Colonic mucosa (tissue), 4 donors: ENCODE results near the gene WBP2. TPM values are rescaled to one million over a fixed set of nuclear protein-coding genes. Genes with fewer than 3 reads are reported as not detected.
"Not testable (repeated sequence)": the region's sequence is repeated elsewhere in the genome, so short reads cannot be mapped to it uniquely, and the experiment has no call there.

Source experiments
- DNase-seq: peaks from one replicate; pipeline ENCODE4 v3.0.0-alpha.2; 2020
- H3K27ac ChIP-seq: fragments of 200-600 bp; one replicate; pipeline ENCODE4 v1.8.0; 2021
- H3K27me3 ChIP-seq: fragments of 200-600 bp; one replicate; pipeline ENCODE4 v1.8.0; 2021
- H3K36me3 ChIP-seq: fragments of 200-600 bp; one replicate; pipeline ENCODE4 v1.8.0; 2021
- H3K4me1 ChIP-seq: fragments of 200-600 bp; one replicate; pipeline ENCODE4 v1.8.0; 2021; ENCODE audit warnings: mild to moderate bottlenecking
- H3K4me3 ChIP-seq: fragments of 200-600 bp; one replicate; pipeline ENCODE4 v1.8.0; 2021
- H3K9ac ChIP-seq, 2 donors: one replicate each; pipeline ENCODE4 v1.7.0; 2013; ENCODE audit warnings: control low read depth in 2 of 2, low read depth in 2 of 2, low read length in 2 of 2
- H3K9me3 ChIP-seq: fragments of 200-600 bp; one replicate; pipeline ENCODE4 v1.8.0; 2021
- intact Hi-C: fragments of 100-400 bp; cut with DNase I; formaldehyde crosslinking; loops from one replicate; pipeline ENCODE4 v1.14.1; 2022
- total RNA-seq, 2 donors: library from RNA; stranded (reverse); fragmentation: NEBNext Ultra II Directional in 1 of 2; extraction: Animal tissue kit (Norgen Biotek cat#: 25700) in 1 of 2; gene quantifications; one replicate each; pipeline ENCODE4 v1.2.1, GENCODE V29; 2021
- TF ChIP-seq, protein P1 (sequence below): fragments of 200-600 bp; IDR thresholded peaks from one replicate; pipeline ENCODE4 v1.8.0; 2022; ENCODE audit warnings: antibody characterized with exemption, mild to moderate bottlenecking
- donor health status: healthy.
- donor health status: DM: no; HTN: no; CAD: no.
- donor health status: DM: no; HTN: no; CAD: no.

The WBP2 gene
- total RNA-seq, 2 donors from 2014 or later: 69.8 to 102 TPM

DNA sequence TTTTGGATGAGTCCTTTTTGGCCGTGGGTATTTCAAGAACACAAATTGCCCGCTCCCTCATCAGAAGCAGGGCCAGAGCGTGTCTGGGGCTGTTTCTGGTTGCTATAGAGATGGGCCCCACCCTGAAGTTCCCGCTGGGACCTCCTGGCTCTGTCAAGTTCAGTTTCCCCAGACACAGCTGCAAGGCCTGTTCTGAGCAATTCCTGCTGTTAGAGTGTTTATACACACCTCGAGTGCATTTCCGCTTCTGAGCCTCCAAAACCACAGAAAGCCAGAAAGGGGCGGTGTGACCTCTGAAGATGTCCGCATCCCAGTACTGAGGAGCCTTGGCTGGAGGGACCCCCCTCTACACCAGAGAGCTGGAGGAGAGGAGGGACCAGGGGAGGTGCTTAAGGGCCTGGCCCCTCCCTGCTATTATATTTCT, 9.3 kb upstream of the WBP2 start:
- Histone ChIP-seq H3K27ac (peak overlapping the region; percentile 42), H3K36me3 (no peaks in the 10 kb centered on the region), H3K9ac (peak overlapping the region; percentile 14 to 40), H3K27me3 (no peaks in the 10 kb centered on the region), H3K4me1 (peaks cover 3% of the 10 kb centered on the region), H3K9me3 (no peaks in the 10 kb centered on the region), H3K4me3 (no peak overlapping the region)
- TF ChIP-seq, protein P1, sequence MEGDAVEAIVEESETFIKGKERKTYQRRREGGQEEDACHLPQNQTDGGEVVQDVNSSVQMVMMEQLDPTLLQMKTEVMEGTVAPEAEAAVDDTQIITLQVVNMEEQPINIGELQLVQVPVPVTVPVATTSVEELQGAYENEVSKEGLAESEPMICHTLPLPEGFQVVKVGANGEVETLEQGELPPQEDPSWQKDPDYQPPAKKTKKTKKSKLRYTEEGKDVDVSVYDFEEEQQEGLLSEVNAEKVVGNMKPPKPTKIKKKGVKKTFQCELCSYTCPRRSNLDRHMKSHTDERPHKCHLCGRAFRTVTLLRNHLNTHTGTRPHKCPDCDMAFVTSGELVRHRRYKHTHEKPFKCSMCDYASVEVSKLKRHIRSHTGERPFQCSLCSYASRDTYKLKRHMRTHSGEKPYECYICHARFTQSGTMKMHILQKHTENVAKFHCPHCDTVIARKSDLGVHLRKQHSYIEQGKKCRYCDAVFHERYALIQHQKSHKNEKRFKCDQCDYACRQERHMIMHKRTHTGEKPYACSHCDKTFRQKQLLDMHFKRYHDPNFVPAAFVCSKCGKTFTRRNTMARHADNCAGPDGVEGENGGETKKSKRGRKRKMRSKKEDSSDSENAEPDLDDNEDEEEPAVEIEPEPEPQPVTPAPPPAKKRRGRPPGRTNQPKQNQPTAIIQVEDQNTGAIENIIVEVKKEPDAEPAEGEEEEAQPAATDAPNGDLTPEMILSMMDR: no peak
- intact Hi-C loops: no loop called here
- DNase-seq: peak; percentile 58

DNA sequence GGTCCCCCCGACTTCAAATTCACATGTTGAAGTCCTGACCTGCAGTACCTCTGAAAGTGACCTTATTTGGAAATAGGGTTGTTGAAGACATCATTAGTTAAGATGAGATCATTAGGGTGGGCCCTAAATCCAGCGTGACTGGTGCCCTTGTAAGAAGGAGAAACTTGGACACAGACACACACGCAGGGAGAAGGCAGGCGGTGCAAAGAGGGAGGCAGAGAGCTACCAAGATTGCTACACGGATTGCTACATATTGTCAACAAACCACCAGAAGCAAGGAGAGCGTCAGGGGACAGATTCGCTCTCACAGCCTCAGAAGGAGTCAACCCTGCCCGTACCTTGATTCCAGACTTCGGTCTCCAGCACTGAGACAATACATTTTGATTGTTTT, 6.8 kb upstream of the WBP2 start:
- Histone ChIP-seq H3K9ac (no peak overlapping the region), H3K36me3 (no peaks in the 10 kb centered on the region), H3K27ac (no peak overlapping the region), H3K9me3 (no peaks in the 10 kb centered on the region), H3K4me3 (no peak overlapping the region), H3K4me1 (no peaks in the 10 kb centered on the region), H3K27me3 (no peaks in the 10 kb centered on the region)
- DNase-seq: no peak
- TF ChIP-seq, protein P1: no peak
- intact Hi-C loops: no loop called here

DNA sequence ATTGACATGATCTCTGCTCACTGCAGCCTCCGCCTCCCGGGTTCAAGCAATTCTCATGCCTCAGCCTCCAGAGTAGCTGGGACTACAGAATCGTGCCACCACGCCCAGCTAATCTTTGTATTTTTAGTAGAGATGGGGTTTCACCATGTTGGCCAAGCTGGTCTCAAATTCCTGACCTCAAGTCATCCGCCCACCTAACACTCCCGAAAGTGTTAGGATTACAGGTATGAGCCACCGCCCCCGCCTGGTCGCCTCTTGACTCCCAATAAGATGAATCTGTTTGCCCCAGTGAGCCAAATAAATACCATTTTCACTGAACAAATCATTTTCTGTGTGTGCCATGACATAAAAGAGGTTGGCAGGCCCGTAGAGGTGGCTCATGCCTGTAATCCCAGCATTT, 4.2 kb upstream of the WBP2 start:
- H3K36me3 ChIP-seq, H3K4me1 ChIP-seq, DNase-seq, H3K9me3 ChIP-seq, H3K27ac ChIP-seq, intact Hi-C loops, H3K4me3 ChIP-seq, H3K27me3 ChIP-seq, H3K9ac ChIP-seq: not testable (repeated sequence)

DNA sequence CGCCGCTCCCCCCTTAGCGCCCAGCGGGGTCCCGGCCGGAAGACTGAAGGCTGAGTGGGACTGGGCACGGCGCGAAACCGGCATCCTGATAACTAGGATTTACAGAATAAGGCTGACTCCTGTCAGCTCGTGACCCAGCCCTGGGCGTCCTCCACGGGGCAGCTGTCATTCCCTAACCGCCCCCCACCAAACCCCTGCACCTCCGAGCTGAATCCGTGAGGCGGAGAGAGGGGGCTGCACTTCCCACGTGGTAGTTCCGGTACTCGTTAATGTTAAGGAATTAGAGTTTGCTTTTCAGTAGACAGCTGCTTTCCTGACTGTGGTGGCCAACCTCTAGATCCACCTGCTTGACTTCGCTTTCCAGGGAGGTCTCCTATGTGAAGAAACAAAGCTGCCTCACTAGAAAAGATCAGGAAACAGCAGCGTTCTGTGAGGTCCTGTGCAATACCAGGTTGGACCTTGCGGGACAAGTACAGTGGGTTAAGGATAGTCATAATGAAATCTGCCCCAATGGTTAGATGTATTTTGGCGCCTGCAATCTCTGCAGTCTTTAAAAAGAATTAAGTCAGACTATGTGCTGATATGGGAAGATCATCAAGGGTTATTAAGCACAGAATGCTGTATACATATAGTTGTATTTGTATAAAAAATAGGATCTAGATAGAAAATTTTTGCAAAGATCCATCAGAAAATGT, 1.1 kb upstream of the WBP2 start:
- no peaks in the 10 kb centered on the region for H3K27me3 ChIP-seq
- peaks cover 3% of the 10 kb centered on the region for H3K36me3 ChIP-seq
- peak overlapping the region; percentile 66 for H3K4me3 ChIP-seq
- intact Hi-C loops: no loop called here
- DNase-seq: no peak
- peak overlapping the region; percentile 97 to 98 for H3K9ac ChIP-seq
- peak overlapping the region; percentile 90 for H3K27ac ChIP-seq
- H3K4me1 ChIP-seq: peaks cover 16% of the 10 kb centered on the region
- H3K9me3 ChIP-seq: no peaks in the 10 kb centered on the region
- TF ChIP-seq, protein P1: no peak

DNA sequence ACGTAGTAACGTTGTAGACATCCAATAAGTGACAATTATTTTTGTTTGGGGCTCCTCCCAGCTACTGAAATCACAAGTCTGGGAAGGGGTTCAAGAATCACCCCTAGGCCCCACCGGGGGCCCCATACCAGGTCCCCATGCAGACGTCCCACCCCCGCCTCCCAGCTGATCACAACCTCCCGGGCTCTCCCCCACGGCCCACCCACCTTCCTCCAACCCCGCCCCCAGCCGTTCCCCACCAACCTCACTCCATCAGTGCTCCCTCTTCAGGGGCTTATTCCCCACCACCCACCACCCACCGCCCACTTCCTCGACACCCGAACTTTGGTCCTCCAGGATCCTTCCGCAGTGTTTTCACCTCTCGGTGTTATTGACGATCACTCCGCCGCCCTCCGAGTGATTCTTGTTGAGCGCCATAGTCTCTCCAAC, 240 bp downstream of the WBP2 start:
- no peaks in the 10 kb centered on the region for H3K9me3 ChIP-seq
- TF ChIP-seq, protein P1: no peak
- DNase-seq: no peak
- peak overlapping the region; percentile 52 for H3K4me3 ChIP-seq
- peak overlapping the region; percentile 50 to 97 for H3K9ac ChIP-seq
- intact Hi-C loops: no loop called here
- peak overlapping the region; percentile 84 for H3K27ac ChIP-seq
- peaks cover 12% of the 10 kb centered on the region for H3K36me3 ChIP-seq
- no peaks in the 10 kb centered on the region for H3K27me3 ChIP-seq
- peaks cover 16% of the 10 kb centered on the region for H3K4me1 ChIP-seq

DNA sequence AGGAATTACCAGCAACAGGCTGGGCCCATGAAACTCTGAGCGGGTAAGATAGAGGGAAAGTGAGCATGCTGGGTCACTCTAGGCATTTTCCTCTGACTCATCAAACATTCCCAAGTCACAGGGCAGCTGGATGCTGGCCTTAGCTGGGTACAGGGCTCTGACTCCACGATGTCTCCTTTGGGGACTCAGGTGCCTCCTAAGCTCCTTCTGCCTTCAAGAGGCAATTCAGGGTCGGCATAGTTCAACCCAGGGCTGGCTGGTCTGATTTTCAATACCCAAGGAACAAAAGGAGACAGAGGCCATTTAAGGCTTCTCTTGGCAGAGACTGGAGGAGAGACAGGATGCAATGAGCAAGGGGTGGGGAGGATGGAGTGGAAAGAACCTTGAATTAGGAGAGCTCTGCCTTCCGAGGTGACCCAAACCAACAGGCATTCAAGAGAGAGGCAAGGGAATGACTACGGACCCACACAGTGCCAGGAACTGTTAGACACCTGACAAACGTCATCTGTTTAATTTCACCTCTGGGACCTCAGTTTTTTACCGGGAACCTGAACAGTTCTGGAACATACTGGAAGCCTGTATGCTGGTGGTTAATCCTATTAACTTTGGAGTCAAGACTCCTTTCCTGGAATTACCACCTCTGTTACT, 910 bp downstream of the WBP2 start:
- TF ChIP-seq, protein P1: no peak
- peaks cover 18% of the 10 kb centered on the region for H3K36me3 ChIP-seq
- H3K4me3 ChIP-seq: peak overlapping the region; percentile 52
- no peaks in the 10 kb centered on the region for H3K27me3 ChIP-seq
- H3K9me3 ChIP-seq: no peaks in the 10 kb centered on the region
- peak overlapping the region; percentile 84 for H3K27ac ChIP-seq
- intact Hi-C loops: no loop called here
- DNase-seq: no peak
- peak overlapping the region; percentile 50 to 97 for H3K9ac ChIP-seq
- H3K4me1 ChIP-seq: peaks cover 16% of the 10 kb centered on the region
